CD14-positive monocyte (primary cell): ENCODE measurements around the gene PRPF4. TPM values are rescaled to one million over a fixed set of nuclear protein-coding genes. Genes with fewer than 3 reads are reported as not detected.

ENCODE experiments used
- DNase-seq, 3 donors: peaks; one replicate each; pipeline ENCODE4 v3.0.0-alpha.2; 2011 to 2022
- H2AFZ ChIP-seq: 2 replicates; pipeline ENCODE4 v1.6.0; 2012; ENCODE audit warnings: mild to moderate bottlenecking, low read depth, low read length, inconsistent platforms; ENCODE audit not compliant: insufficient read depth, poor library complexity, severe bottlenecking
- H3K27ac ChIP-seq, 2 donors: 1 replicate in 1 of 2; 2 replicates in 1 of 2; pipeline ENCODE4 v1.5.1; 2012 to 2013; ENCODE audit warnings: low read length in 2 of 2, control low read depth in 1 of 2, inconsistent platforms in 1 of 2, low read depth in 1 of 2, mild to moderate bottlenecking in 1 of 2
- H3K27me3 ChIP-seq, 2 donors: one replicate each; pipeline versions ENCODE4 v1.6.0 to v1.6.1; 2011 to 2013; ENCODE audit warnings: low read length in 2 of 2; ENCODE audit not compliant: control insufficient read depth in 2 of 2, insufficient read depth in 2 of 2
- H3K36me3 ChIP-seq, 2 donors: replicated peaks in 1 of 2; 1 replicate in 1 of 2; 2 replicates in 1 of 2; pipeline versions ENCODE4 v1.5.1 to v1.6.1; 2012 to 2013; ENCODE audit warnings: low read length in 2 of 2, control low read depth in 1 of 2, inconsistent platforms in 1 of 2, mild to moderate bottlenecking in 1 of 2; ENCODE audit not compliant: insufficient read depth in 2 of 2, control insufficient read depth in 1 of 2
- H3K4me1 ChIP-seq, 2 donors: 1 replicate in 1 of 2; 2 replicates in 1 of 2; pipeline versions ENCODE4 v1.5.1 to v1.6.1; 2012 to 2013; ENCODE audit warnings: low read length in 2 of 2, control low read depth in 1 of 2, inconsistent platforms in 1 of 2, mild to moderate bottlenecking in 1 of 2, moderate library complexity in 1 of 2; ENCODE audit not compliant: insufficient read depth in 2 of 2, control insufficient read depth in 1 of 2
- H3K4me2 ChIP-seq: replicated peaks from 2 replicates; pipeline ENCODE3; 2012; ENCODE audit warnings: low read length, moderate library complexity, mild to moderate bottlenecking; ENCODE audit not compliant: poor library complexity, severe bottlenecking; ENCODE audit errors: extremely low read depth
- H3K4me3 ChIP-seq, 3 experiments: fragments of 200-600 bp in 1 of 3; sonication (generic) in 1 of 3; replicated peaks in 1 of 3; 1 replicate in 2 of 3; 2 replicates in 1 of 3; pipeline ENCODE4 v1.5.1; 2011 to 2013; ENCODE audit warnings: low read length in 3 of 3, mild to moderate bottlenecking in 3 of 3, control low read depth in 2 of 3, low read depth in 2 of 3, inconsistent platforms in 1 of 3, moderate library complexity in 1 of 3
- H3K79me2 ChIP-seq: 2 replicates; pipeline ENCODE4 v1.6.0; 2012; ENCODE audit warnings: mild to moderate bottlenecking, control low read depth, inconsistent platforms, low read length, moderate library complexity; ENCODE audit not compliant: insufficient read depth
- H3K9ac ChIP-seq: 2 replicates; pipeline ENCODE4 v1.6.0; 2017; ENCODE audit warnings: low read length, mild to moderate bottlenecking; ENCODE audit not compliant: insufficient read depth, poor library complexity, severe bottlenecking
- H3K9me3 ChIP-seq, 2 donors: replicated peaks in 1 of 2; 1 replicate in 1 of 2; 2 replicates in 1 of 2; pipeline versions ENCODE4 v1.5.1 to v1.6.1; 2012 to 2013; ENCODE audit warnings: low read length in 2 of 2, control low read depth in 1 of 2; ENCODE audit not compliant: control insufficient read depth in 1 of 2, insufficient read depth in 1 of 2
- H4K20me1 ChIP-seq: 2 replicates; pipeline ENCODE4 v1.6.0; 2012; ENCODE audit warnings: mild to moderate bottlenecking, low read length, control low read depth, moderate library complexity; ENCODE audit not compliant: insufficient read depth
- H3K27ac Mint-ChIP-seq, 7 donors: one replicate each; pipeline ENCODE4 v1.8.0; 2020; ENCODE audit warnings: mild to moderate bottlenecking in 7 of 7, mixed read lengths in 7 of 7, moderate library complexity in 6 of 7, inconsistent platforms in 2 of 7
- H3K27me3 Mint-ChIP-seq, 3 donors: one replicate each; pipeline ENCODE4 v1.8.0; 2021 to 2022; ENCODE audit warnings: low read depth in 3 of 3, mild to moderate bottlenecking in 3 of 3, mixed read lengths in 3 of 3, moderate library complexity in 3 of 3, inconsistent platforms in 1 of 3
- H3K36me3 Mint-ChIP-seq, 2 donors: one replicate each; pipeline ENCODE4 v1.8.0; 2020; ENCODE audit warnings: mixed read lengths in 2 of 2, inconsistent platforms in 1 of 2, mild to moderate bottlenecking in 1 of 2
- H3K4me1 Mint-ChIP-seq: one replicate; pipeline ENCODE4 v1.8.0; 2020; ENCODE audit warnings: mild to moderate bottlenecking, mixed read lengths
- H3K4me3 Mint-ChIP-seq, 2 donors: one replicate each; pipeline ENCODE4 v1.8.0; 2020; ENCODE audit warnings: mild to moderate bottlenecking in 2 of 2, mixed read lengths in 2 of 2, moderate library complexity in 1 of 2
- H3K9me3 Mint-ChIP-seq, 7 donors: one replicate each; pipeline ENCODE4 v1.8.0; 2020 to 2022; ENCODE audit warnings: mixed read lengths in 7 of 7, mild to moderate bottlenecking in 6 of 7, moderate library complexity in 6 of 7, inconsistent platforms in 2 of 7
- WGBS: methylation state at CpG from one replicate; pipeline ENCODE4 v1.1.5; 2013; ENCODE audit warnings: missing lambda C conversion rate; ENCODE audit not compliant: insufficient coverage; 5-methylcytosine and 5-hydroxymethylcytosine counted together
- intact Hi-C, 2 donors: fragments of 100-400 bp; cut with micrococcal nuclease; formaldehyde crosslinking; loops; one replicate each; pipeline versions ENCODE4 v1.15.0 to v1.15.1; 2023
- polyA plus RNA-seq, 3 donors: library from polyadenylated mRNA; depleted of rRNA in 1 of 3; unstranded in 2 of 3; stranded (reverse) in 1 of 3; fragments of 300-500 nt in 2 of 3; fragments of >200 nt in 1 of 3; fragmentation: Illumina TruSeq in 2 of 3; gene quantifications; 1 replicate in 2 of 3; 2 replicates in 1 of 3; pipeline ENCODE4 v1.2.3, GENCODE V29; 2012 to 2021
- TF ChIP-seq, protein P1 (sequence below): fragments of 200-600 bp; IDR thresholded peaks from one replicate; pipeline ENCODE4 v1.8.0; 2022; ENCODE audit warnings: antibody characterized with exemption, mild to moderate bottlenecking

The PRPF4 gene
- polyA plus RNA-seq, 3 donors, result 13.0 to 23.8 (median 22.1) TPM

DNA sequence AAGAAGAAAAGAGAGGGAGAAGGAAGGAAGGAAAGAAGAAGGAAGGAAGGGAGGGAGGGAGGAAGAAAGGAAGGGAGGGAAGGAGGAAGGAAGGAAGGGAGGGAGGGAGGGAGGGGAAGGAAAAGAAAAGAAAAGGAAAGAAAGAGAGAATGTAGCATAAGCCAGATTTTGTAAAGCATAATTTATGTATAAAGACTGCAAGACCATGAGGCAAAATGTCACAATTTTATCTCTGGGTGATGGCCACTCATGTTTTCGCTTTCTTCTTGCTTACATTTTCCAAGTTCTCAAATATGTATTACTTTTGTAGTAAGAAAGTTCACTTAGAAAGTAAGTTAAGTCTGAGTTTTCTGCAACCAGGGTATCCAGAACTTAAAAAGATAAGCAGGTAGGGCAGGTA lies 31.1 kb downstream of the PRPF4 start:
- H3K4me3 ChIP-seq, result no peak overlapping the region
- H2AFZ ChIP-seq, result no peak overlapping the region
- no peaks in the 10 kb centered on the region for H4K20me1 ChIP-seq
- TF ChIP-seq, protein P1, sequence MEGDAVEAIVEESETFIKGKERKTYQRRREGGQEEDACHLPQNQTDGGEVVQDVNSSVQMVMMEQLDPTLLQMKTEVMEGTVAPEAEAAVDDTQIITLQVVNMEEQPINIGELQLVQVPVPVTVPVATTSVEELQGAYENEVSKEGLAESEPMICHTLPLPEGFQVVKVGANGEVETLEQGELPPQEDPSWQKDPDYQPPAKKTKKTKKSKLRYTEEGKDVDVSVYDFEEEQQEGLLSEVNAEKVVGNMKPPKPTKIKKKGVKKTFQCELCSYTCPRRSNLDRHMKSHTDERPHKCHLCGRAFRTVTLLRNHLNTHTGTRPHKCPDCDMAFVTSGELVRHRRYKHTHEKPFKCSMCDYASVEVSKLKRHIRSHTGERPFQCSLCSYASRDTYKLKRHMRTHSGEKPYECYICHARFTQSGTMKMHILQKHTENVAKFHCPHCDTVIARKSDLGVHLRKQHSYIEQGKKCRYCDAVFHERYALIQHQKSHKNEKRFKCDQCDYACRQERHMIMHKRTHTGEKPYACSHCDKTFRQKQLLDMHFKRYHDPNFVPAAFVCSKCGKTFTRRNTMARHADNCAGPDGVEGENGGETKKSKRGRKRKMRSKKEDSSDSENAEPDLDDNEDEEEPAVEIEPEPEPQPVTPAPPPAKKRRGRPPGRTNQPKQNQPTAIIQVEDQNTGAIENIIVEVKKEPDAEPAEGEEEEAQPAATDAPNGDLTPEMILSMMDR, result no peak
- DNase-seq, result no peak
- Mint-ChIP-seq H3K4me3 (no peak overlapping the region), H3K9me3 (no peaks in the 10 kb centered on the region), H3K4me1 (no peaks in the 10 kb centered on the region), H3K27me3 (peaks cover 2 to 4% (median 3%) of the 10 kb centered on the region in 3 donors), H3K27ac (peak overlapping the region in 1 of 7 donors; percentile 53), H3K36me3 (no peaks in the 10 kb centered on the region)
- no peak overlapping the region for H3K4me2 ChIP-seq
- H3K9me3 ChIP-seq, result no peaks in the 10 kb centered on the region
- no peaks in the 10 kb centered on the region for H3K4me1 ChIP-seq
- no peaks in the 10 kb centered on the region for H3K79me2 ChIP-seq
- intact Hi-C loops, result loop anchor here in 1 of 2 donors (5.0 kb wide), 1 partner anchor 351 kb away; no protein-coding TSS in a partner anchor
- H3K27me3 ChIP-seq, result no peaks in the 10 kb centered on the region
- WGBS, result no CpG with 5 or more reads among the region's 1 CpG
- no peak overlapping the region for H3K27ac ChIP-seq
- H3K36me3 ChIP-seq, result no peaks in the 10 kb centered on the region
- no peak overlapping the region for H3K9ac ChIP-seq

DNA sequence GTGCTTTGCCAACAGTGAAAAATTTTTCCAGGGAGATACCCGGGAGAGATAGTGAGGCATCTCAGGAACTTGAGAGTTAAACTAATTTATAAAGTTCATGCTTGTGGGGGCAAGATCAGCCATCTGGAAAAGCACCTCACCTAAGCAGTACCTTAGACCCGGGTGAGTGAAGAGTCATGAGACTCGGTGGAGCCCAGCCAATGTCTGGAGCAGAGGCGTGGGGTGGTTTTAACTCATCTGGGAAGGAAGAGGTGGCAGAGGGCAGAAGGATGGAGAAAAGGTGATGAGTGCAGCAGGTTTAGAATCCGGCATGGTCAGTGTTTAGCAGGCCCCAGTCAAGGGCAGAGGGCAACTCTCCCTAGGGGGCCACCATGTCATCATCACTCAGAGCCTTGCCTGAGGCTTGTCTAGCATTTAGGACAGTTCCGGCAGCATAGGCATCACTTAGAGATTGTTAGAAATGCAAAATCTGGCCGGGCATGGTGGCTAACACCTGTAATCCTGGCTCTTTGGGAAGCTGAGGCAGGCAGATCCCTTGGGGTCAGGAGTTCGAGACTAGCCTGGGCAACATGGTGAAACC lies 32.0 kb downstream of the PRPF4 start:
- Histone ChIP-seq H4K20me1 (no peaks in the 10 kb centered on the region), H3K9ac (no peak overlapping the region), H3K4me2 (no peak overlapping the region), H3K9me3 (no peaks in the 10 kb centered on the region), H3K4me3 (no peak overlapping the region), H3K36me3 (no peaks in the 10 kb centered on the region), H3K4me1 (no peaks in the 10 kb centered on the region), H2AFZ (no peak overlapping the region), H3K27me3 (no peaks in the 10 kb centered on the region), H3K79me2 (no peaks in the 10 kb centered on the region), H3K27ac (no peak overlapping the region)
- WGBS, result 100% methylated on average over 3 of the region's 8 CpGs
- H3K4me3 Mint-ChIP-seq, result no peak overlapping the region
- H3K9me3 Mint-ChIP-seq, result no peaks in the 10 kb centered on the region
- peaks cover 1 to 4% (median 2%) of the 10 kb centered on the region in 3 donors for H3K27me3 Mint-ChIP-seq
- no peak overlapping the region for H3K27ac Mint-ChIP-seq
- TF ChIP-seq, protein P1, result no peak
- DNase-seq, result no peak
- intact Hi-C loops, result loop anchor here in 1 of 2 donors (5.0 kb wide), 1 partner anchor 350 kb away; no protein-coding TSS in a partner anchor
- no peaks in the 10 kb centered on the region for H3K4me1 Mint-ChIP-seq
- H3K36me3 Mint-ChIP-seq, result no peaks in the 10 kb centered on the region
